Vagina (tissue), 2 donors: ENCODE results near the gene DHPS.

Source experiments
- POLR2A ChIP-seq, 2 donors: fragments of 450-650 bp; IDR thresholded peaks; one replicate each; pipeline ENCODE4 v1.6.1; 2017; ENCODE audit warnings: antibody characterized with exemption in 2 of 2, mild to moderate bottlenecking in 2 of 2, moderate library complexity in 2 of 2
- POLR2AphosphoS5 ChIP-seq, 2 donors: sonication (generic); formaldehyde crosslinking; IDR thresholded peaks; one replicate each; pipeline ENCODE4 v1.9.0; 2017; ENCODE audit warnings: antibody characterized with exemption in 2 of 2, mild to moderate bottlenecking in 2 of 2, low read depth in 1 of 2; ENCODE audit not compliant: insufficient read depth in 1 of 2

DNA sequence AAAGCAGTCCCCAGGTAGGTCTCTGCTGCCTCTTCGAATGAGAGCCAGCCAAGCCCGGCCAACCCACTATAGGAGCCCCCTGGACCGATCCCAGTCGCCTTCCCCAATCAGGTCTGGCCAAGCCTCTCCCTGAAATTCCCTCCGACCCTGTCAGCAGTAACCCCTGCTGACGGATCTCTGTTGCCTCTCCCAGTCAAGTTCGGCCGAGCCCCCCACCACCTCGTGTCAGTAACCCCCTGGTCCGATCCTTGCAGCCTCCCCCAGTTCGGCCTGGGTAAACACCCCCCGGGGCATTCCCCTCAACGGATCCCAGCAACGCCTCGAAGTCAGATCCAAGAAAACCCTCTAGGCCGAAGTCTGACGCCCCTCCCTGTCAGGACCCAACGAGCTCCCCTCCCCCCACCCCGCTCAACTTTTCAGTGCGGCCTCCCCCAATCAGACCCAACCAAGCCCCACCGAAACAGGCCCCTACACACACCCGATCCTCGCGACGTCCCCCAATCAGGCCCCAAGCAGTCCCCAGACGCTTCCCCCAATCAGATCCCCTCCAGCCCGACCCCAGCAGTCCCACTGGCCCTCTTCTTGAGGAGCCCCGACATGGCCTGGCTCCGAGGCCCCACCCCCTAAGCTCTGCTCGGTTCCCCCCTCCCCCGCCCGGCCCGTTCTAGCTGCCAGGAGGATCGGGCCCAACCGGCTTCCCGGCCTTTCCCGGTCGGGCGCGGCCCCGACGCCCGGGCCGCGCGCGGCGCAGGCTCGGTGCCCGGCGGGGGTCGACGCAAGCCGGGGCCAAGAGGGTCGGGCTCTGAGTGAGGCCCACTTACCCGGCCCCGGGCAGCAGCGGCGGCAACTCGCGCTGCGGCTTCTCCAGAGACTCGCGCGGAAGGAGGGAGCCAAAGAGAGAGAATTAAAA is 40.2 kb upstream of the DHPS start:
- TF ChIP-seq POLR2AphosphoS5 (IDR thresholded peaks at IDR 0.05; ENCODE audit: insufficient read depth in 1 of 2, low read depth in 1 of 2): peak in 1 of 2 donors; percentile 10
- no peak for TF ChIP-seq POLR2A (IDR thresholded peaks at IDR 0.05)
